Uterus (tissue), 4 donors: ENCODE measurements around the gene TLE4. TPM values are rescaled to one million over a fixed set of nuclear protein-coding genes. Genes with fewer than 3 reads are reported as not detected.

Source experiments
- DNase-seq, 2 donors: peaks; one replicate each; pipeline ENCODE4 v3.0.0-alpha.2; 2019 to 2020
- H3K27ac ChIP-seq, 2 donors: fragments of 200-600 bp; sonication (generic); 1 replicate in 1 of 2; 2 replicates in 1 of 2; pipeline ENCODE4 v1.5.1; 2016 to 2018
- H3K27me3 ChIP-seq, 2 donors: fragments of 200-600 bp; sonication (generic); one replicate each; pipeline ENCODE4 v1.5.1; 2018 to 2019; ENCODE audit warnings: control low read depth in 1 of 2
- H3K36me3 ChIP-seq, 2 donors: fragments of 200-600 bp; sonication (generic); one replicate each; pipeline ENCODE4 v1.5.1; 2019; ENCODE audit warnings: control low read depth in 1 of 2
- H3K4me1 ChIP-seq, 2 donors: fragments of 200-600 bp; sonication (generic); one replicate each; pipeline ENCODE4 v1.5.1; 2018 to 2019; ENCODE audit warnings: control low read depth in 1 of 2
- H3K4me3 ChIP-seq, 2 donors: fragments of 200-600 bp; sonication (generic); 1 replicate in 1 of 2; 2 replicates in 1 of 2; pipeline ENCODE4 v1.5.1; 2018 to 2019; ENCODE audit warnings: mild to moderate bottlenecking in 1 of 2
- H3K9me3 ChIP-seq, 2 donors: fragments of 200-600 bp; sonication (generic); one replicate each; pipeline ENCODE4 v1.5.1; 2019; ENCODE audit warnings: control low read depth in 1 of 2
- CTCF ChIP-seq, 4 experiments: fragments of 200-600 bp in 2 of 4; fragments of 450-650 bp in 2 of 4; sonication (generic) in 2 of 4; IDR thresholded peaks; one replicate each; pipeline ENCODE4 v1.5.1; 2016 to 2019; ENCODE audit warnings: antibody characterized with exemption in 4 of 4, mild to moderate bottlenecking in 2 of 4, moderate library complexity in 1 of 4
- POLR2A ChIP-seq, 2 donors: fragments of 450-650 bp; IDR thresholded peaks; one replicate each; pipeline ENCODE4 v1.6.1; 2016; ENCODE audit warnings: antibody characterized with exemption in 2 of 2, mild to moderate bottlenecking in 1 of 2, moderate library complexity in 1 of 2
- intact Hi-C: fragments of 100-400 bp; cut with DNase I; formaldehyde crosslinking; loops from one replicate; pipeline ENCODE4 v1.15.1; 2023; ENCODE audit warnings: low total_unique reads
- total RNA-seq, 4 donors: library from RNA; depleted of rRNA in 3 of 4; stranded (reverse); fragments of >200 nt in 3 of 4; gene quantifications; one replicate each; pipeline versions ENCODE4 v1.1.0 to v1.2.4, GENCODE V29; 2014 to 2023
- donor health status: DM: yes; HTN: yes; CAD: no.

TLE4 gene
- total RNA-seq, 4 donors from 2014 or later, result 21.1 to 134 (median 35.1) TPM

GRCh38 chr9:79672236-79672635, 100.5 kb downstream of the TLE4 start:
- intact Hi-C loops, result no loop called here

GRCh38 chr9:79672891-79673290, 101.1 kb downstream of the TLE4 start:
- Histone ChIP-seq H3K27me3 (no peaks in the 10 kb centered on the region), H3K27ac (no peak overlapping the region), H3K4me1 (no peaks in the 10 kb centered on the region), H3K9me3 (no peaks in the 10 kb centered on the region), H3K36me3 (no peaks in the 10 kb centered on the region), H3K4me3 (no peak overlapping the region)
- no peak for DNase-seq
- TF ChIP-seq CTCF (IDR thresholded peaks at IDR 0.05), result no peak
- intact Hi-C loops, result no loop called here

More at GRCh38 chr9:79672236-79672635, 100.5 kb downstream of the TLE4 start:
- H3K36me3 ChIP-seq, result no peaks in the 10 kb centered on the region
- H3K4me3 ChIP-seq, result no peak overlapping the region
- no peaks in the 10 kb centered on the region for H3K9me3 ChIP-seq
- TF ChIP-seq CTCF (IDR thresholded peaks at IDR 0.05) (no peak), POLR2A (IDR thresholded peaks at IDR 0.05) (no peak)
- no peak for DNase-seq
- no peaks in the 10 kb centered on the region for H3K4me1 ChIP-seq
- peak overlapping the region in 1 of 2 donors; percentile 14 for H3K27ac ChIP-seq
- no peaks in the 10 kb centered on the region for H3K27me3 ChIP-seq

GRCh38 chr9:79673614-79674013, 101.8 kb downstream of the TLE4 start:
- H3K4me3 ChIP-seq, result no peak overlapping the region
- no peak overlapping the region for H3K27ac ChIP-seq
- no peaks in the 10 kb centered on the region for H3K27me3 ChIP-seq
- intact Hi-C loops, result no loop called here
- TF ChIP-seq POLR2A (IDR thresholded peaks at IDR 0.05), result no peak
- no peak for TF ChIP-seq CTCF (IDR thresholded peaks at IDR 0.05)
- no peaks in the 10 kb centered on the region for H3K9me3 ChIP-seq
- no peaks in the 10 kb centered on the region for H3K36me3 ChIP-seq
- no peak for DNase-seq
- no peaks in the 10 kb centered on the region for H3K4me1 ChIP-seq

- DNase-seq, result no peak
- Histone ChIP-seq H3K4me3 (no peak overlapping the region), H3K36me3 (no peaks in the 10 kb centered on the region), H3K27ac (no peak overlapping the region), H3K4me1 (no peaks in the 10 kb centered on the region), H3K27me3 (no peaks in the 10 kb centered on the region), H3K9me3 (no peaks in the 10 kb centered on the region)
- intact Hi-C loops, result no loop called here
- TF ChIP-seq CTCF (IDR thresholded peaks at IDR 0.05) (no peak), POLR2A (IDR thresholded peaks at IDR 0.05) (no peak)
Observed at GRCh38 chr9:79674052-79674777, 102.5 kb downstream of the TLE4 start.

GRCh38 chr9:79681576-79681975, 109.8 kb downstream of the TLE4 start:
- DNase-seq, result no peak
- no peak overlapping the region for H3K27ac ChIP-seq
- H3K4me1 ChIP-seq, result no peaks in the 10 kb centered on the region
- H3K27me3 ChIP-seq, result no peaks in the 10 kb centered on the region
- TF ChIP-seq CTCF (IDR thresholded peaks at IDR 0.05) (no peak), POLR2A (IDR thresholded peaks at IDR 0.05) (no peak)
- no peaks in the 10 kb centered on the region for H3K9me3 ChIP-seq
- no peak overlapping the region for H3K4me3 ChIP-seq
- intact Hi-C loops, result no loop called here
- no peaks in the 10 kb centered on the region for H3K36me3 ChIP-seq
